GM18508 (cell line): Measurements from ENCODE around the gene SUPT3H.
"Not testable (repeated sequence)": the region's sequence is repeated elsewhere in the genome, so short reads cannot be mapped to it uniquely, and the experiment has no call there.

Source experiments
- ATAC-seq: cut with Tn5 transposase; IDR thresholded peaks from one replicate; pipeline ENCODE4 v1.9.1; 2021; ENCODE audit warnings: moderate number of reproducible peaks; ENCODE audit not compliant: insufficient read depth, unreplicated experiment

SUPT3H gene

GRCh38 chr6:45187836-45188235 is 189.9 kb downstream of the SUPT3H start:
- ATAC-seq, result no peak

GRCh38 chr6:45185403-45186251 is 192.1 kb downstream of the SUPT3H start:
- ATAC-seq, result no peak

DNA sequence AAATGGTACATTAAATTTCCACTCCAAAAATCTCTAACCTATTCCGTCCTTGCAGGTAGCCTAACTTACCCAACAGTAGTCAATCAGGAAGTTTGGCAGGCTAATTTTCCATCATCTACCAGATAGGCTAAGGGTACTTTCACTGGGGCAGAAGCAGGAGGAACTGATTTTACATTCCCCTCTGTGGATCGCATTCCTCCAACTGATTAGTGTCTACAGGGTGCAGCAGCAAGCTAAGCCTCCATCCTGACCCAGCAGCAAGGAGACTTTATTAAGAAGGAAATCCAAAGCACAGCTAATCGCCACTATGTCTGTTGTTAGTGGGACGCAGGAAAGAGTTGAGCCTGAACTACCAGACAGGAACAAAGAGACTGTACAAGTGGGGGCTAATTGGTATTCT is 192.8 kb downstream of the SUPT3H start:
- ATAC-seq, result no peak

DNA sequence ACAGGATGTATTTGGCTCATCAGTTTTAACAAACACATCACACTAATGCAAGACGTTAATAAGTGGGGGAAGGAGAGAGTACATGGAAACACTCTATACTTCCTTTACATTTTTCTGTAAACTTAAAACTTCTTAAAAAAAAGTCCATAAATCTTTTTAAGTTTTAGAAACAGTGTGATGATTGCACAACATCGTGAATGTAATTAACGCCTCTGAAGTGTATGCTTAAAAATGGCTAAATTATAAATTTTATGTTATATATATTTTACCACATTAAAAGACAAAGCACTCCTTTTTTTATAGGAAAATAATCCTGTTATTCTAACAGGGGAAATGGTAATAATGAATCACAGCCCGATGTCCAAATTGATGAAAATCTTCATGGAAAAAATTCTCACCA is 193.7 kb downstream of the SUPT3H start:
- ATAC-seq, result no peak

DNA sequence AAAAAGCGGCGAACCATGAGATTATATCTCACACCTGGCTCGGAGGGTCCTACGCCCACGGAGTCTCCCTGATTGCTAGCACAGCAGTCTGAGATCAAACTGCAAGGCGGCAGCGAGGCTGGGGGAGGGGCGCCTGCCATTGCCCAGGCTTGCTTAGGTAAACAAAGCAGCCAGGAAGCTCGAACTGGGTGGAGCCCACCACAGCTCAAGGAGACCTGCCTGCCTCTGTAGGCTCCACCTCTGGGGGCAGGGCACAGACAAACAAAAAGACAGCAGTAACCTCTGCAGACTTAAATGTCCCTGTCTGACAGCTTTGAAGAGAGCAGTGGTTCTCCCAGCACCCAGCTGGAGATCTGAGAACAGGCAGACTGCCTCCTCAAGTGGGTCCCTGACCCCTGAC is 201.4 kb downstream of the SUPT3H start:
- ATAC-seq, result not testable (repeated sequence)

- ATAC-seq, result no peak
These were observed 202.5 kb downstream of the SUPT3H start for GRCh38 chr6:45175272-45175671.

- ATAC-seq, result no peak
These were observed 203.7 kb downstream of the SUPT3H start for GRCh38 chr6:45174045-45174444.

DNA sequence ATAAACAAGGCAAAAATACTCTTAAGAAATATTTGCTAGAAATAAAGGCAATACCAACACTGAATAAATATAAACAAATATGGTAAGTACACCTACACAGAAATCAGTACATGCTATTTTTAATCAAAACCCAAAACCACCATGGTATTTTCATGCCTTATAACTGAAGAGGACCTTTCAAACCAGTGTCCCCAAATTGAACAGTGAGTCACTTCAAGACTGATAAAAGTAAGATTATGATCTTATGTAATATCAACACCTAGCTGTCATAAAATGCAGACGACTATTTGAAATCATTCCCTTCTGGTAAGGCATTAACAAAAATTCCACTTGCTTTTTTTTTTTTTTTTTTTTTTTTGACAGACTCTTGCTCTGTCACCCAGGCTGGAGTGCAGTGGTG is 206.4 kb downstream of the SUPT3H start:
- ATAC-seq, result no peak

DNA sequence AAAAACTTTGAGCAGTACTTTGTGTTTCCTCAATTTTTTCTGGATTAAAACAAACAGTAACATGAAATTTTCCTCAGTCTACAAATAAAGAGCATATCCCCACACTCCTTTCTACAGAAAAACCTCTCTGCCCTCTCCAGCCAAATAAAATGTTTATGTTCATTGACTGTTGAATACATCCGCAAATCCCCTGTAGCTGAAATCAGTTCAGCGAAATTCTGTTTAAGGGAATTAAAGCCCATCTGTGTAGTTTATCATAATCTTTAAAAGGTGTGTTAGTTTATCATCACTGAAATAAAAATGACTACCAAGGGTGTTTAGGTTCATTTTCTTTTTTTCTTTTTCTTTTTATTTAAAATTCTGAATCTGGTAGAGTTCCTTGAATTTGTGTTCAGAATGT is 207.4 kb downstream of the SUPT3H start:
- no peak for ATAC-seq

GRCh38 chr6:45169815-45170214 is 207.9 kb downstream of the SUPT3H start:
- ATAC-seq, result no peak

- peak; percentile 91 for ATAC-seq
These were observed 213.6 kb downstream of the SUPT3H start for GRCh38 chr6:45163952-45164766.

DNA sequence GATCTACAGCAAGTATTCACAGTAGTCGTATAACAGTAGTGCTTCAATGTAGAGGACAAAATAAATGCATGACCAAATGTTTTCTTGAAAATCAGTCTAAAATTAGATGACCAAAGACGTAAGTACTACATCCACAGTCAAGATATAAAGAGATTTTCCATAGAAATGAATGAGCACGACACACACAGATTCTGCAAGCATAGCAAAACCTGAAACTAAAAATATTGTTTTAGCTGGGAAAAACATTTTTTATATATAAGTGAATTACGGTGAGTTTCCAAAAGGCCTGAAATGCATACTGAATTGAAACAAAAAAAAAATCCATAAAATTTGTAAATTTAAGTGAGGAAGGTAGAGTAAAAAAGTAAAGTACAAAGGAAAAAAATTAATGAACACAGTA is 217.4 kb downstream of the SUPT3H start:
- no peak for ATAC-seq

DNA sequence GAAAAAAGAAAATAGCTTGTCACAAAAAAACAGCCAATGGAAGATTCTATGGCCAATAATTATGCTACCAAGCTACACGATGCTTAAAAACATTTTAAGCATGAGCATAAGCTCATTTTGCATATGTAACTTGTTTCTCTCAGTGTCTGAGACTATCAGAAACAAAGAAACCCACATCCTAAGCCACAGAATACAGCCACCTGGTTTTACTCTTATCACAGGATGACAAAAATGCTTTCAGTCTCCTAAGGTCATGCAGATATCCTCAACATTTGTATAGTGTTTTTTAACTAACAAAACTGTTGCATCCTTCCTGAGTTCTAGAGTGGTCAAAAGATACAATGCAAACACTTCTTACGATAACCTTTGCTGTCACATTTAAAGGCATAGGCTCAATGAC is 221.7 kb downstream of the SUPT3H start:
- ATAC-seq, result peak; percentile 98

DNA sequence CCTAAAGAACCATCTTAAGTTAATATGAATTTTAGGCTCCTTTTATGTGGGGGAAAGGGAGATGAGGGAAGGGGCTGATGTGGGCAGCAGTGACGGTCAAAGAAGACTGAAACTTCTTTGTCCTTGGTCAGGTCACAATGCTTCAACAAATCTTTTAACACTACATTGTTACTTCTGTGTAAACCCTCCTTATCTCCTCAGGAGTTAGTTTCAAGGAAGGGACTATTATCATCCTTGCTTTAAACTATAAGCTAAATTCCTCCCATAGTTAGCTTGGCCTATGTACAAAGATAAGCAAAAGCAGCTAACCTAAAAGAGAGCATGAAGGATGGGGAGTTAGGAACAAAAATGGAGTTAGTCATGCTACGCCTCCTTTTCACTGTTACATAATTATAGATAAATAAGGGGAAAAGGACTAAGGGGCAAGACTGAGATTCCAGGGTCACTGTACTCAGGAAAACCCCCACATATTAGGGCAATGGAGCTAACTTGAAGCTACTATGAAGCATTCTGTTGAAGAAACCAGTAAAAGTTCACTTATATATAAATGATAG is 222.3 kb downstream of the SUPT3H start:
- ATAC-seq, result no peak

GRCh38 chr6:45154679-45155078 is 223.1 kb downstream of the SUPT3H start:
- ATAC-seq, result no peak

GRCh38 chr6:45148711-45149341 is 228.9 kb downstream of the SUPT3H start:
- ATAC-seq, result no peak

DNA sequence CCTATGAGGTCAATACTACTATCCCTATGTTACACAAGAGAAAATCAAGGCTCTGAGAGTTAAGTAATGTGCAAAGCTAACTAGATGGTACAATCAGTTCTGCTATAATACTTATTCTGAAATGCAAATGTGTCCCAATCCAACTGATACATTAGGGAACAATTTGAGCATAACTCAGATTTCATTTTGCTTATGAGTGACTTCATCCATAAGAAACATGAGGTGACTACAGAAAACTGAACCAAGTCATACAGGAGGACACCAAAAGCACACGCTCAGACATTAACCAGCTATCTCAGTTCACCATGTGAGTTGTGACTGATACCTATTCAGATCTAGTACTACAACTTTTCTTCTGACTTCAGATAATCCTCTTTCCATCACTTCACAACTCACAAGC is 229.5 kb downstream of the SUPT3H start:
- no peak for ATAC-seq

- ATAC-seq, result not testable (repeated sequence)
These were observed 232.1 kb downstream of the SUPT3H start for GRCh38 chr6:45145658-45146057.

DNA sequence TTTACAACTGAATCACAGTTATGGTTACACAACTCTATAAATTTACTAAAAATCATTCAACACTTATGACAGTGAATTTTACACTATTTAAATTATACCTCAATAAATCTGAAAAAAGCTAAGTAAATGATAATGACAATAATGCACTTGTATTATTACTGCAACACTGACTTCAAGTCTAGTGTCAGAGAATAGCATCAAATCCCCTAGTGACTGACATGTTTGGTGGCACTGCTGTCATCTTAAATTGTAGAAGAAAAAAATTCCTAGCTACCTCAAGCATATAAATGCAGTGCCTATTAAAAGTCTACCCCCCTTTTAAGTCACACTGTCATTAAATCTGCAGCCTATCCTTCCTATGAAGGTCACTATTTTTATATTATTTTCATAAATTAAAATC is 239.0 kb downstream of the SUPT3H start:
- ATAC-seq, result no peak

DNA sequence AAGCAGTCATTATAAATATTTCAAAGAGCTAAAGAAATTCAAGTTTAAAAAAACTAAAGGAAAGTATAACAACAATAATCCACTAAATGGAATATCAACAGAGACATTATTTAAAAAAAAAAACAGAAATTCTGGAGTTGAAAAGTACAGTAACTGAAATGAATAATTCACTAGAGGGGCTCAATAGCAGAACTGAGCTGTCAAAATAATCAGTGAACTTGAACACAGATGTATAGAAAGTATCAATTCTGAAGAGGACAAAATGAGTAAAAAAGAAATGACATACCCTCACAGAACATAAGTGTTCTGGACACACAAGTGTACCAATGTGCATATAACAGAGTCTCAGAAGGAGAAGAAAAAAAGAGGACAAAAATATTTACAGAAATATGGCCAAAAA is 241.2 kb downstream of the SUPT3H start:
- no peak for ATAC-seq
